Hematopoietic multipotent progenitor cell treated with erythropoietin and hydrocortisone succinate and interleukin-3 and kit ligand, for 4 days (in vitro differentiated cells): Measurements from ENCODE around the gene SKAP1.

Experiments
- DNase-seq: peaks from one replicate; pipeline ENCODE4 v3.0.0-alpha.2; 2015

SKAP1 gene

GRCh38 chr17:48162946-48163506, 267.0 kb downstream of the SKAP1 start:
- DNase-seq, result no peak

- no peak for DNase-seq
These were observed 267.6 kb downstream of the SKAP1 start for GRCh38 chr17:48162306-48162934.

GRCh38 chr17:48161127-48161905, 268.7 kb downstream of the SKAP1 start:
- DNase-seq, result no peak

GRCh38 chr17:48160177-48161081, 269.6 kb downstream of the SKAP1 start:
- no peak for DNase-seq

GRCh38 chr17:48159232-48159631, 270.8 kb downstream of the SKAP1 start:
- DNase-seq, result no peak

- DNase-seq, result no peak
These were observed 274.0 kb downstream of the SKAP1 start for GRCh38 chr17:48155889-48156611.

GRCh38 chr17:48153691-48154358, 276.2 kb downstream of the SKAP1 start:
- DNase-seq, result peak; percentile 91

GRCh38 chr17:48152289-48152688, 277.7 kb downstream of the SKAP1 start:
- DNase-seq, result no peak

- DNase-seq, result no peak
These were observed 278.8 kb downstream of the SKAP1 start for GRCh38 chr17:48151220-48151619.

GRCh38 chr17:48150597-48151001, 279.4 kb downstream of the SKAP1 start:
- DNase-seq, result no peak

- no peak for DNase-seq
These were observed 280.1 kb downstream of the SKAP1 start for GRCh38 chr17:48149787-48150463.

GRCh38 chr17:48148854-48149786, 280.9 kb downstream of the SKAP1 start:
- DNase-seq, result no peak

- peak; percentile 52 for DNase-seq
These were observed 281.8 kb downstream of the SKAP1 start for GRCh38 chr17:48148029-48148770.

GRCh38 chr17:48144976-48145798, 284.8 kb downstream of the SKAP1 start:
- DNase-seq, result no peak

- DNase-seq, result no peak
These were observed 285.8 kb downstream of the SKAP1 start for GRCh38 chr17:48144231-48144630.

- no peak for DNase-seq
These were observed 286.4 kb downstream of the SKAP1 start for GRCh38 chr17:48143629-48144028.

GRCh38 chr17:48139944-48140343, 290.1 kb downstream of the SKAP1 start:
- peak; percentile 53 for DNase-seq

- no peak for DNase-seq
These were observed 292.4 kb downstream of the SKAP1 start for GRCh38 chr17:48137656-48138055.
